Tongue (tissue), 2 donors: ENCODE data around the gene IL1RL2. TPM values are rescaled to one million over a fixed set of nuclear protein-coding genes. Genes with fewer than 3 reads are reported as not detected.

Source experiments
- DNase-seq: peaks from one replicate; pipeline ENCODE4 v3.0.0-alpha.2; 2015
- total RNA-seq: library from RNA; depleted of rRNA; stranded (reverse); fragments of >200 nt; gene quantifications from one replicate; pipeline ENCODE4 v1.2.3, GENCODE V29; 2014

The IL1RL2 gene
- total RNA-seq, 1 donor from 2014 or later: 2.8 TPM

- DNase-seq: no peak
Measured at GRCh38 chr2:102267774-102268173, 81.0 kb downstream of the IL1RL2 start.

GRCh38 chr2:102268510-102269199 is 81.8 kb downstream of the IL1RL2 start:
- no peak for DNase-seq

- no peak for DNase-seq
Measured at GRCh38 chr2:102269200-102269524, 82.3 kb downstream of the IL1RL2 start.

GRCh38 chr2:102271844-102272243 is 85.0 kb downstream of the IL1RL2 start:
- no peak for DNase-seq

- no peak for DNase-seq
Measured at GRCh38 chr2:102273619-102274211, 86.9 kb downstream of the IL1RL2 start.

GRCh38 chr2:102276549-102277201 is 89.9 kb downstream of the IL1RL2 start:
- DNase-seq: no peak

GRCh38 chr2:102277202-102277700 is 90.4 kb downstream of the IL1RL2 start:
- no peak for DNase-seq

GRCh38 chr2:102278720-102279390 is 92.0 kb downstream of the IL1RL2 start:
- peak; percentile 77 for DNase-seq

- no peak for DNase-seq
Measured at GRCh38 chr2:102279391-102279735, 92.5 kb downstream of the IL1RL2 start.

GRCh38 chr2:102282678-102283091 is 95.9 kb downstream of the IL1RL2 start:
- DNase-seq: no peak

GRCh38 chr2:102283996-102284395 is 97.2 kb downstream of the IL1RL2 start:
- no peak for DNase-seq

- DNase-seq: no peak
Measured at GRCh38 chr2:102284611-102285010, 97.8 kb downstream of the IL1RL2 start.

GRCh38 chr2:102285368-102285767 is 98.5 kb downstream of the IL1RL2 start:
- no peak for DNase-seq

- DNase-seq: no peak
Measured at GRCh38 chr2:102286041-102286440, 99.2 kb downstream of the IL1RL2 start.

GRCh38 chr2:102289129-102289528 is 102.3 kb downstream of the IL1RL2 start:
- DNase-seq: no peak

Other genes with a start within 250 kb of the IL1RL2 start
- 5.7 TPM for gene IL1R2, start 195.1 kb upstream of the IL1RL2 start, total RNA-seq
- 16.1 TPM for gene IL1R1, start 44.3 kb upstream of the IL1RL2 start, total RNA-seq
- 4.0 TPM for gene IL1RL1, start 124.5 kb downstream of the IL1RL2 start, total RNA-seq
- 4.5 TPM for gene IL18R1, start 168.8 kb downstream of the IL1RL2 start, total RNA-seq
- gene IL18RAP, start 236.1 kb downstream of the IL1RL2 start, total RNA-seq: 0.31 TPM